ENCODE data around the gene VPS37B.
"Not testable (repeated sequence)": the region's sequence is repeated elsewhere in the genome, so short reads cannot be mapped to it uniquely, and the experiment has no call there.

VPS37B gene

GRCh38 chr12:122905258-122905657, 9.3 kb upstream of the VPS37B start:
- DNase-seq (ENCODE audit: low read depth), result not testable (repeated sequence)

GRCh38 chr12:122903693-122904034, 7.7 kb upstream of the VPS37B start:
- DNase-seq (ENCODE audit: low read depth), result no peak

GRCh38 chr12:122902854-122903692, 7.1 kb upstream of the VPS37B start:
- DNase-seq (ENCODE audit: low read depth), result no peak

- no peak for DNase-seq (ENCODE audit: low read depth)
These were observed 4.0 kb upstream of the VPS37B start for GRCh38 chr12:122899887-122900286.

GRCh38 chr12:122896662-122897061, 738 bp upstream of the VPS37B start:
- no peak for DNase-seq (ENCODE audit: low read depth)

GRCh38 chr12:122895320-122895703, 612 bp downstream of the VPS37B start:
- DNase-seq (ENCODE audit: low read depth), result no peak

GRCh38 chr12:122894193-122895121, 1.5 kb downstream of the VPS37B start:
- DNase-seq (ENCODE audit: low read depth), result no peak

- DNase-seq (ENCODE audit: low read depth), result no peak
These were observed 2.4 kb downstream of the VPS37B start for GRCh38 chr12:122893208-122894153.

GRCh38 chr12:122892724-122893123, 3.2 kb downstream of the VPS37B start:
- DNase-seq (ENCODE audit: low read depth), result not testable (repeated sequence)

GRCh38 chr12:122891661-122892525, 4.0 kb downstream of the VPS37B start:
- no peak for DNase-seq (ENCODE audit: low read depth)

GRCh38 chr12:122889761-122890520, 6.0 kb downstream of the VPS37B start:
- no peak for DNase-seq (ENCODE audit: low read depth)

GRCh38 chr12:122888232-122888752, 7.6 kb downstream of the VPS37B start:
- DNase-seq (ENCODE audit: low read depth), result no peak

- DNase-seq (ENCODE audit: low read depth), result no peak
These were observed 8.1 kb downstream of the VPS37B start for GRCh38 chr12:122887819-122888212.

- DNase-seq (ENCODE audit: low read depth), result no peak
These were observed 8.8 kb downstream of the VPS37B start for GRCh38 chr12:122886851-122887818.

- DNase-seq (ENCODE audit: low read depth), result no peak
These were observed 9.8 kb downstream of the VPS37B start for GRCh38 chr12:122886161-122886560.

GRCh38 chr12:122884860-122885259, 11.1 kb downstream of the VPS37B start:
- DNase-seq (ENCODE audit: low read depth), result no peak

- no peak for DNase-seq (ENCODE audit: low read depth)
These were observed 11.7 kb downstream of the VPS37B start for GRCh38 chr12:122884091-122884826.

Measured in non-pigmented ciliary epithelial cell (primary cell).